Measurements from ENCODE around the gene ARHGEF28.

Gene ARHGEF28

DNA sequence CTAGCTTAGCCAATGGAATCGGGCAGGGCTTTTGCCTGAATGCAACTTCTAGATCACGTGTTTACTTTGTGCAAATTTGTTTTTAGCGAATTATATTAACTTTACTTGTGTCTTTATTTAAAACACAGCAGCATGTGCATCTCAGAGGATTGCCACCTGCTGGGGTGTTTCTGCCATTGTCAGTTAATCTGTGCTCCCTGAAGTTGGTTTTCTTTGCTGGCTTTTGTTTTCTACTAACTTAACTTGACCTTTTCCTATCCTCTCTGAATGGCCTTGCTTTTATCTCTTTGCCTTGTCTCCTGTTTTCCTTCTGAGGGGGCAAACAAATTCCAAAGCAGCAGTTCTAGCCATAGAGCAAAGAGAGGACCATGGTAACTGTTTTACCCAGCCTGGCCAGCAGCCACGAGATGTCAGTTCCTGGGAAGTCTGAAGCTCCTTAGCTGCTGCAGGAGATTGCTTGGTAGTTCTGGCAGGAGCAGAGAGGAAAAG, 67.6 kb downstream of the ARHGEF28 start:
- DNase-seq = no peak

DNA sequence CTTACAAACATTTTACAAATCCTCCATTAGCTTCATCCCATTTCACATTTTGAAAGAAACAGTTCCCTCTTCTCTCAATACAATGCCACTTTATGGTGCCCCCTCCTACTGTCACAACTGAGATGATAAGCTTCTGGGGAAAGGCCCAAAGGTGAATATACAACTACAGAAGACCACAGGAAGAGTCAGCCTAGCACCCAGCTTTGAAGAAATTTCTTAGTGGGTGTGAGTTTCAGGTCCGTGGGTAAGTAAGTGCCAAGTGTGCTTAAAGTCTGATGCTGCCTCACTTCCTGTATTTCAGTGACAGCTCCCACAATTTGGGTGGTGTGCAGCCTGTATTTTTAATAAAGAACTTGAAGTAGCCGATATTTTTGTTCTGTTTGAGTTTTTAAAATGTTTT, 68.1 kb downstream of the ARHGEF28 start:
- no peak for DNase-seq

DNA sequence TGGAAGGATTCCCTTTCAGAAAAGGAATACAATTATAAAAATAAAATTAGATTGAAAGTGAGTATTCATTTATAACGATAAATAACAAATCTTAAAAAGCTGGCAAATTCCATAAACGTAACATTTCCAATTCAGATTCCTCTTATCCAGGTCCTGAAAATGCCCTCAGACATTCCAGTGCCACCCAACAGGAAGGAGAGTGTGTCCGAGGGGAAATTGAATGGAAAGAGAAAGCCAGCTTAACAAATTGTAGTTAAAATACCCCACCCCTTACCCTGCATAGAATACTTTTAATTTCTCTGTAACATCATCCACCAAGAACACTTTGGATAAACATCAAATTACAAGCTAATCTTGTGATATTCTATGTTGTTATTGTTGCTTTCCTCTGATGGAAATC, 72.0 kb downstream of the ARHGEF28 start:
- no peak for DNase-seq

DNA sequence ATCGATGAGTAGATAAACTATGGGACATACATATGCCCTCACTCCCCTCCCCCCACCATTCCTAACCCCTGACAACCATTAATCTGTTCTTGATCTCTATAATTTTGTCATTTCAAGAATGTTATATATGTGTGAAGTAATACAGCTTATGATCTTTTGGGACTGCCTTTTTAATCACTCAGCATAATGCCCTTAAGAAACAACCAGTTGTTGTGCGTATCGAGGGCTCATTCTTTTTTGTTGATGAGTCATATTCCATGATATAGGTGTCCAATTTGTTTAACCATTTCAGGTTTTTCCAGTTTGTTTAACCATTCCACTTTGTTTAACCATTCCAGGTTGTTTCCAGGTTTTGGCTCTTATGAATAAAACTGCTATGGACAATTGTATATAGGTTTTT, 75.6 kb downstream of the ARHGEF28 start:
- no peak for DNase-seq

DNA sequence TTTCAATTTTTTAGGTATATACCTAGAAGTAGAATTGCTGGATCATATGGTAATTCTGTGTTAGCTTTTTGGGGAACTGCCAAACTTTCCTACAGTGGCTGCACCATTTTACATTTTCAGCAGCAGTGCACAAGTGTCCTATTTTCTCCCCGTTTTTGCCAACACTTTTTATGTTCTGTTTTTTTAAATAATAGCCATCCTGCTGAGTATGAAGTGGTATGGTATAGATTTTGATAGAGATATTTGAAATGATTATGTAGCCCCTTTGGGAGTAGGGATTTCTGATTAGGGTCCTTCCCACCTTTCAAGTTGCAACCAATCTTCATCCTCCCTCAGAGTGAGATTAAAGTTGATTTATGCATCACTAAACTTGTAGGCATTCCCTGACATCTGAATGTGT, 76.5 kb downstream of the ARHGEF28 start:
- DNase-seq = no peak

DNA sequence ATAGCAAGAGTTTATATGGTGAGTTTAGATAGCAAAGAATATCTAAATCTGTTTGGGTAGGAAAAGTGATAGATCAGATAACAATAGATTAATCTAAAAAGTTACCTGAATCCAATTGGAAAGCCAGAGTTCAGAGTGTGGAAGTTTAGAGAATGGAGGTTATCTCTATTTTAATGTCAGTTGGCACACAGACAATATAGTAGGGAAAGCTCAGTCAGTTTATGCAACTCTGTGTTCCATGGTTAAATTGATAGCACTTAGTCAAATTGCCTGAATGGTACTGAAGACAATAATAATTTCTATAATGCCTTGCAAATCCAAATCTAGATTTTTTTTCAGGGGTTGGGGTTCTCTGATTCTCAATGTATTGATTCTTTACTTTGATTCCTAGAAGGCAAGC, 77.0 kb downstream of the ARHGEF28 start:
- DNase-seq = no peak

DNA sequence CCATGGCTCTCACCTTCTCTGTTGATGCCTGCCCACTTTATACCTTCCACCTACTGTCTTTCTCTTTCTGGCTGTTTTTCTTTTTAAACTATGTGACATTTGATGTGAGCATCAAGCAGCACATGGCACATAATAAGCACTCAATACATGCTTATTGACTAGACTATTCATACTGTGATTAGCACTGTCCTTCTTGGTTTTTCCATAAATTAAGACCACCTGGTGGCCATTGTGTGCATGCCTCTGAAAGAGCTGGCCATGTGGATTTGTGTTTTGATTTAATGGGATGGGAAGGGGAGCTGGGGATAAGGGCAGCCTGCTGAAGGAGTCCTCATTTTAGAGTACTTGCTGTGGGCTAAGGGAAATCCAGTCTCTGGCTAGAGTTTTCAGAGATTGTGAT, 79.4 kb downstream of the ARHGEF28 start:
- DNase-seq = no peak

DNA sequence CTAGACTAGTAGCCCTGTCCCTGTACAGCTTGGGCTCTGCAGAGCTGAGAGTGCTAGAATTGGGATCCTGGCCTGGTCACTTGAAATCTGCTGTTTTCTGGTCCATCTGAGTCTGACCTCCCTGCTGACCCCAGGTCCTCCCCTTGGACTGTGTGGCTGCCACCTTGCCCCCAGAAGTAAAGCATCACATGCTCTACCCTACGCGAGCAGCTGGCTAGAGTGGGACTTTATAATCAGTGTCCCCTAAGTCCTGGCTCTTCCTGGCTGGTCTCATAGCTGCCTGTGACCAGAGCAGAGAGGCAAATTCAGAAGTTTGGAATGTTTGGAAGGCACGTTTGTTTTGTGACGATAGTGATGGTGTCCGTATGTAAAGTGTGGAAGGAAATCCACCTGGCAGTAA, 81.0 kb downstream of the ARHGEF28 start:
- no peak for DNase-seq

DNA sequence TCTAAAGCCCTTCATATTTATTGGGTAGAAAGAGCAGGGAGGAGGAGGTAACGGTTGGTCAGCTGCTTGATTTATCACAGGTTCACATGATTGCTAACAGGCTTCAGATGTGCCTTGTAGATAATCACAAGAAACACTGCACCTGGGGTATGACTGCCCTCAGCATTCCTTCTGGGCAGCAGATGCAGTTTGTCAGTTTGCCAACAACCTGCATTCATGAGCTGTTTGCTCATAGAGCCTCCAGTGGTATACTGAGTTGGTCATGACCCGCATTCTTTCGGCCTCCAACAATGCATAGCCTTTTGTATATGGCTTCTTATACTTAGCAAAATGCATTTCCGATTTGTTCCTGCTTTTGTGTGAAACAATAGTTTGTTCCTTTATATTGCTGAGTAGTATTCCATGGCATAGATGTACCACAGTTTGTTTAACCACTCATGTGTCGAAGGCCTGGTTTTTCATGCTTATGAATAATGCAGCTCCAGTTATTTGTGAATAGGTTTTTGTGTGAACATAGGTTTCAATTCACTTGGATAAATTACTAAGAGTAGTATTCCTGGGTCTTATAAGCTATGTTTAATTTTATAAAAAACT, 83.6 kb downstream of the ARHGEF28 start:
- DNase-seq = no peak

DNA sequence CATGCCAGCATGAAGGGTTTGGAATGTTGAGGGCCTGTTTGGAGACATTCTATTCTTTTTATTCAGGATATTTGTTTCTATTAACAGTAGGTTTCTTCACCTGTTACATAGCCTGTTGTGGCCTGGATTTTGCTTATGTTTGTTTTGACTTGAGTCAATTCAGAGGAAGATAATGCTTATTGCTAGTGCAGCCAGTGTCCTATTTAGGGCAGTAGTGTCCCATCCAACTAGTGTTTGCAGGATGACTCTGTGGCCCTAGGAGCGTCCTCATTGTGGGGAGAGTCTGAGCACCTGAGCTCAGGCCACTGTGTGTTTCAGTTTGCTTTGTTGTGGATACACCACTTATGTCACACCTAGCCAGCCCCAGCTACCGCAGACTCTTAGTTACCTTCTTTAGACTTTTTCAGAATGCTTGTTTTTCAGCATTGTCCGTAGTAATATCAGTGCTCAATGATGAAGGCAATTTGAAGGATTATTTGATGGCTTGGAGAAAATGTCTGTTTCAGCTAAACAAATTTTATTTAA, 90.3 kb downstream of the ARHGEF28 start:
- DNase-seq = no peak

DNA sequence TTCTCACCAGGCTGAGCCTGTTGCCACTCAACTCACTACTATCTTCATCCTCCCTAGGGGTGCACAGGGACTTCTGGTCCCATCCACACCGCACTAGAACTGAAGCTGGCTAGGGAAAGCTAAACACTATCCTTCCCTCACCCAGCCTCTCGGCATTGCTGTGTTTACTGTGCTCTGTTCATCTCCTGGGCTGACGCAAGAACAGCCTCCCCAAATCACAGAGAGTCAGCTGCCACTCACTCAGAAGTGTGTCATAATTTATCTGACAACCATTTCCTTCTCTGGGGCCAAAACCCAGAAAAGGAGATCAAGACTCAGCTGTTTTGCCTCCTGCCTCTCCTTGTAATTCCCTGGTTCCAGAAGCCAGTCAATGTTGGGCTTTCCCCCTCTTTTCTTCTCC, 92.8 kb downstream of the ARHGEF28 start:
- DNase-seq = no peak

DNA sequence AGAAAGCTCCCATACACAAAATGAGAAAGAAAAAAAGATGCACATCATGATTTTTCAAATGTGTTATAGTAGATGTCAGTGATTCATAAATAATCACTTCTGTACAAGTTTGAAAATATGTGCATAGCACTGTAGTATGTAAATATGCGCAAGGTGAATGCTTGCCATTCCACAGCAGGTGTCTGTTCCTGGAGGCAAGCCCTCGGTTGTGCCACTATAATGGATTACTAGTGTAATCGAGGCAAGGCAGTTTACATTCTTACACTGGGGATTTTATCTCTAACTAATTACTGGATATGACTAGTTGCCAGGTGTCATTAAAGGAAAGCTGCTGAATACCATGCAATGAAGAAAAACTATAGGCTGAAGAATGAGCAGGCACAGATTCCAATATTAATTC, 93.6 kb downstream of the ARHGEF28 start:
- no peak for DNase-seq

DNA sequence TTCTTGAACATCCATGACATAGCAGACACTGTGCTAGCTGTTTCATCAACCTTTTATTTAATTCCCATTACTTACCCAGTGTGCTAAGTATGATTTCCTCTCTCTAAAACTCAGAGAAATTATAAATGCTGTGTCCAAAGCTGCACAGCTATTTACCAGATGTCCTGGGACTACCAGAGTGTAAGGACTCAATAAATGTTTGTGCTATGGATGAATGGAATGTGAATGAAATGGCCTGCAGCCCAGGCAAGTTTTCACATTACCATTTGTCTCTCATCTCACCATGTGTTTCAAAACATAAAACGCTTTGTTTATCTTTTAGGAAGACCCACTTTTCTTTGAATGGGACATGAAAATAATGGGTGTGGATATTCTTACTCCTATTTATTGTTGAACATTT, 96.2 kb downstream of the ARHGEF28 start:
- no peak for DNase-seq

DNA sequence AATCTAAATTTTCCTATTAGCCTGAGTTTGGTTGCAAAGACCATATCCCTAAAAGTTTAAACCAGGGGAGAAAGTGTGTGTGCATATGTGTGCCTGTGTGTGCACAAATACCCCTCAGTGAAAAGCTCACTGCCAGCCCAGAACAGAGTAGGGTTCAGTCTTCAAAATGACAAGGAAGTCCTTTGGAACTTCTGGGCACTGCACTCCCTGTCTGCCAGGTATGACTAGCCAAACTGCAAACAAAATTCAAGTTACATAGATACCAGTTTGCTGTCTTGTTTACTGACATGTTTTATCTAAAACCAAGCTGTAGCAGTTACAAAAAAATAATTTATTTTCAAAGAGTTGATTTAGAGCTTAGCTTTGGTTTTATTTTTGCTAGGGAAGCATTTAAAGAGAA, 100.1 kb downstream of the ARHGEF28 start:
- DNase-seq = no peak

DNA sequence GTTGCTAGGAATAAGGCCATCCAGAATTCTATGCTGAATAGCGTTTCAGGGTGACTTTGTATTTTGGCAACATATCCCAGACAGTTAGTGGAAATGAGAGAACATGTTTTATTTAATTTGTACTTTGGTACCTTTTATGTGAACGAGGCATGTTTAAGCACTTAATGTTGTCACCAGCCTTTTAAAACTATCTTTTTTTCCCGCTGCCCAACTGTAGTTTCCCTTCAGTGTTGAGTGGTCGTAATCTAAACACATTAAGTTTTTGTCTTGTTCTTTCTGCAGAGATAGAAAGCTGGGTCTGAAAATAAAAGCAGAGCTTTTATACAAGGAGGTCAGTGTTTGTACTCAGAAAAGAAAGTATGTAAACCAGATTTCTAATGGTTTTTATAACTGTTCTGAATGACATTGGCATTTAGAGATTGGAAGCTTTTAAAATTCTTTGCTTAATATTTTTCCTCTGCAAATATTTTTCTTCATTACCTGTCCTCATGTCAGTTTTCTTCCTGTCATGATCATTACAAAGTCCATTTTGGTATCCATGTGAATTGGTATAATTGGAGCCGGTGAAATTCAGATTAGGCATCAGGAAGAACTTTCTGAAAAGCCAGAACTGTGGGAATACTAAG, 100.7 kb downstream of the ARHGEF28 start:
- no peak for DNase-seq

DNA sequence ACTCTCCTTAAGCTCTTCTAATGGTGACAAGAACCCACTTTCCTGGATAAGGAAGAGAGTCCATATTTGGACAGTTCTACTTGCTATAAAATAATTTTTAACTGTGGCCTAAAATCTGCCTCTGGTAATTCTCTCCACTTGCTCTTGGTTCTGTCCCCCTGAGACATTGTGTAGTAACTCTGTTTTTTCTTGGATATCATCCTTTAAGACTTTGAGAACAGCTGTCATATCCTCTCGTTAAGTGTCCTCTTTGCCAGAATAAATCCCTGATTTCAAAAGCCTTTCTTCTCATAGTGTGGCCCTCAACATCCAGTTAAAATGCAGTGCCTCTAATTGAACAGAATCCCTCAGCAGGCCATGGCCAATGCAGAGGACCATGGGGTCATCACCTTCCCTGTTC, 101.5 kb downstream of the ARHGEF28 start:
- DNase-seq = no peak

DNA sequence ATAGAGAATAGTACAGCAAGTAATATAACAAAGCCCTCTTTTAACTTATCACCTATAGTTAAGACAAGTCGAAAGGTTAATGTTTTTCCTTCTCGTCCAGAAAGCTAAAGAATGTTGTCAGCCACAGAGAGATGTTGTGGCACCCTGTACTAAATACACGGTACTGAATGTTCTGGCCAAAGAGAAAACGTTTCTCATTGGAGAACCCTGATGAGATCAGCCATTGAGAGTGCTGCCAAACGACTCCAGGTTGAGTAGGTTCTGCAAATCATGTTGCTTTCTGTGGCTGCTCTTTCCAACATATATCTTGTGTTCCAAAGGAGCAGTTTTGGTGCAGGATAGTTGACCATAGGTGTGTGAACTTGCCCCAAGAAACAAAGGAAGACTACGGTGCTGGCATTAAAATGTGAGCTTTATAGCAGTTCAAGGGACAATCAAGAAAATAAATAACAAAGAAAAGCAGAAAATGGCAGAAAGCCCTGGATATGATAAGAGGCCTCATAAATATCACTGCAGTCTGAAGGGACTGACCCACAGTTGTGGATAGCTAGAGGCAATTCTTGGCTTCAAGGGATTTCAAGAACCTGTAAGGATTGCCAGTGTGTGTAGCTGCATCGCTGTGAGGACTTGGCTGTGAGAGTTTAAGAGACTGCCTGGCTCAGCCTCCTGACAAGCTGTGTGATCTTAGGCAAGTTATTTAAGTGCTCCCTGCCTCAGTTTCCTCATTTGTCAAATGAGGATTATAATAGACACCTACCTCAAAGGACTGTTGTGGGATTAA, 102.7 kb downstream of the ARHGEF28 start:
- DNase-seq = no peak

DNA sequence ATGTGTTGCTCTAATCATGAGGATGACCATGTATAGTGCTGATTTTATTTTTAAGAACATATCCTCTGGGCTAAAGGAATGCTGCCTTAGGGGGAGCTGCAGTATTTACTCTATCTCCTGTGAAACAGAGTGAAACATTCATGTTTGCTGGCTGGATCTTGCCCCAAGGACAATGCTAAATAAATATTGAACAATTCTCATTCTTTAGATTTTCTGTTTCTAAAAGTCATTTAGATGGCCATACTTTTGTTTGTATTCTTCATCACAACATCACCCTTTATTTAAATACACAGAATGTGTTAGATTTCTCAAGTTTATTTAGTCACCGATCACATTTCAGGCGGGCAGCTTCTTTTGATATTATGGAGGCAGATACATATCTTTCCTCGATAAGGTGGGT, 103.3 kb downstream of the ARHGEF28 start:
- no peak for DNase-seq

DNA sequence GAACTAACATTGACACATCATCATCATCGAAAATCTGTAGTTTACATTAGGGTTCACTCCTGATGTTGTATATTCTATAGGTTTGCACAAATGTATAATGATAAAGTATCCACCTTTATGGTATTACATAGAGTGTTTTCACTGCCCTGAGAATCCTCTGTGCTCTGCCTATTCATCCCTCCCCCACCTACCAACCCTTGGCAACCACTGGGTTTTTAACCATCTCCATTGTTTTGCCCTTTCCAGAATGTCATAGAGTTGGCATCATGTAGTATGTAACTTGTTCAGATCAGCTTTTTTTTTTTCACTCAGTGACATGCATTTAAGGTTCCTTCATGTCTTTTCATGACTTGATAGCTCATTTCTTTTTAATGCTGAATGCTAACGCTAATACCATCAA, 106.0 kb downstream of the ARHGEF28 start:
- DNase-seq = no peak

DNA sequence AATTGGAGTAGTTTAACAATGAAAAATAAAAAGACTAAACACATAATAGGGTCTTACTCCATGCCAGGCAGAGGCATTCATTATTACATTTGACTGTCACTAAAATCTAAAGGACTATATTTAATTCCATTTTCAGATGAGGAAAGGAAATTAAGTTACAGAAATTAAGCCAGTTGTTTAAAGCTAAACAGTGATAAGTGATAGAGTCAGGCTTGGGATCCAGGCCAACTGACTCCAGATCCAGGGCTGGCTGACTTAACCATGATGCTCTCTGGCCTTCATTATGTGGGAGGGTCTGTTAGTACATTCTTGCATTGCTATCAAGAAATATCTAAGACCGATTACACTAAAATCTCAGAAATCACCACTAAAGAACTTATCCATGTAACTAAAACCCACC, 107.2 kb downstream of the ARHGEF28 start:
- DNase-seq = no peak

DNA sequence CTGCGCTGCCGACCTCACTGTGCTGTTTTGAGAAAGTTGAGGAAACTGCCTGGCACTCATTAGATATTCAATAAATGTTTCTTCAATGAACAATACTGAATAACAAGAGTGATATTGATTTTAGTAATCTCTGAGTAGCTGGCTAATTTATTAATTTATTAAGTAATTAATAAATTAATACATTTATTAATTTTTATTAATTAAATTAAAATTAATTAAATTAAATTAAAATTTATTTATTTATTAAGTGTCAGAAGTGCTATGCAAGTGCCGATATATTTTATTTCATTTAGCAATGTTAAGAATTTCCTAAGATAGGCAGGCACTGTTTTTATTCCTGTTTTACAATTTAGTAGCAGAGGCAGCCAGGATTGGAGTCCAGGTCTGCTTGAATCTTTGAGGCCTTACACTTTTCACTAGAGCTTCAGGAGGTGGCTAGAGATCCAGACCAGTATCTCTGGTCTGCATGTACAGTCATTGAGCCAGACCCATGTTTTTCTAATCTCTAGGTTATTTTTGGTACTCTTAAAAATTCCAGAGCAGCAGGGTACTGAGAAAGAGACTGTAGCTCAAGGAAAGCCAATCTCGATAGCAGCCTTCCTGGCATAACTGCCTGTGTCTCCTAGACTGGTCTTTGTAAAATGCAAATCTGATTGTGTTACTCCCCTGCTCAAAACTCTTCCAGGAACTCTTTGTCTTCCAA, 109.2 kb downstream of the ARHGEF28 start:
- no peak for DNase-seq

DNA sequence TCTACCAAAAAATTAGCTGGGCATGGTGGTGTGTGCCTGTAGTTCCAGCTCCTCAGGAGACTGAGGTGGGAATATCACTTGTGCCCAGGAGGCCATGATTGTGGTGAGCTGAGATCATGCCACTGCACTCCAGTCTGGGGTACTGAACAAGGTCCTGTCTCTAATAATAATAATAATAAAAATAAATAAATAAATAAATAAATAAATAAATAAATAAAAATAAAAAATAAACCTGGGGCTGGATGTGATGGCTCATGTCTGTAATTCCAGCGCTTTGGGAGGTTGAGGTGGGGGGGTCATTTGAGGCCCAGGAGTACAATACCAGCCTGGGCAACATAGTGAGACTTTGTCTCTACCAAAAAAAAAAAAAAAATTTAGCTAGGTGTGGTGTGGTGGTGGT, 113.7 kb downstream of the ARHGEF28 start:
- no peak for DNase-seq

DNA sequence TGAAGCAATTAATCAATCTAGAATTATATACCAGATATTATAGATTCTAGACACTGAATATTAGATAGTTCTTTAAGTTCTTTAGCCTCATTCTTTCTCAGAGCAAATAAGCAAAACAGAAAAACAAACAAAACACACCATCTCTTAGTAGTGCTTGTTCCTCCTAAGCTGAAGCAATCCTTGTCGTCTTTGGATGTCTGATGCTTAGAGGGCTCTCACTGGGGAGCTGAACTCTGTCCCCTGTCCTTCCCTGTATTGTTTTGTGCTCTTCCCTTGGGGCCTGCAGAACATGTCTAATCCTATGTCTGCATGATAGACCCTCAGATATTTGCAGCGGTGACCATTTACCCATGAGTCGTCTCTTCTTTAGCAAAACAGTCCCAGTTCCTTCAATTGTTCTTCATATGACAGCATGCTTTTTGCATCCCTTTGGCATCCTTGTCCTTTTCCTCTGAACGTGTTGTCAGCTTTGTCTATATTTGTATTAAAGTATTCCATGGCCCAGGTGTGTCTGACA, 114.3 kb downstream of the ARHGEF28 start:
- DNase-seq = no peak

Measured in DMS153 (cell line).